GM19240 (cell line): ENCODE results near the gene KHDRBS2.

Experiments
- DNase-seq: peaks from one replicate; pipeline ENCODE4 v3.0.0; 2011; ENCODE audit warnings: low spot score; ENCODE audit not compliant: insufficient read length

Gene KHDRBS2

GRCh38 chr6:62285612-62286469 lies at the start of gene KHDRBS2:
KHDRBS2 (minus strand) TSS chr6:62286225.
- peak; percentile 48 for DNase-seq

GRCh38 chr6:62328607-62329006 lies 42.6 kb upstream of the KHDRBS2 start:
- no peak for DNase-seq

- DNase-seq, result no peak
These were observed 38.8 kb upstream of the KHDRBS2 start for GRCh38 chr6:62324834-62325233.

DNA sequence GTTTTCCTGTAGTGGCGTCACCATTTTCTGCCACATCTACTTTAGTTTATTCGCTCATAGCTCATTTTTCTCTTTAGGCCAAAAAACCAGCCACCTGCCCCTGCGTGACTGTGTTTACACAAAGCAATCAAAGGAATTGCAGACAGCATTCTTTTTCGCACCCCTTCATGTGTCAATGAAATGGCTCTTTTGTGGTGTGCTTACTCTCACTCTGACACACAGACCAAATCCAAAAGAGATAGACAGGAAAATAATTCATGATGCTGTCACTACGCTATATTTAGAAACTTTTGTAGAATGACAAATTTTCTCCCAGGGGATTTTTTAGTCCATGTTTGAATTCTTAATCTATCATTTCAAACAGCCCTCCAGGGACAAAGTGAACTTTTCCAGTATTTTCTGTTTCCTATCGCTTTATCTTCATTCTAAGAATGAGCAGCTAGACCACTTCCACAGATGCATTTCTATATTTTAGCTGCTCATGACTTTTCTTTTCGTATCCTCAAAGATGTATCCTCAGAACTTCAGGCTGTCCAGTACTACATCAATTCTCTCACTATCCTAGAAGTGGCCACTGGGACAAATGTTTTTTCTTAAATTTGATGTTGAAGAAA lies 37.9 kb upstream of the KHDRBS2 start:
- no peak for DNase-seq

DNA sequence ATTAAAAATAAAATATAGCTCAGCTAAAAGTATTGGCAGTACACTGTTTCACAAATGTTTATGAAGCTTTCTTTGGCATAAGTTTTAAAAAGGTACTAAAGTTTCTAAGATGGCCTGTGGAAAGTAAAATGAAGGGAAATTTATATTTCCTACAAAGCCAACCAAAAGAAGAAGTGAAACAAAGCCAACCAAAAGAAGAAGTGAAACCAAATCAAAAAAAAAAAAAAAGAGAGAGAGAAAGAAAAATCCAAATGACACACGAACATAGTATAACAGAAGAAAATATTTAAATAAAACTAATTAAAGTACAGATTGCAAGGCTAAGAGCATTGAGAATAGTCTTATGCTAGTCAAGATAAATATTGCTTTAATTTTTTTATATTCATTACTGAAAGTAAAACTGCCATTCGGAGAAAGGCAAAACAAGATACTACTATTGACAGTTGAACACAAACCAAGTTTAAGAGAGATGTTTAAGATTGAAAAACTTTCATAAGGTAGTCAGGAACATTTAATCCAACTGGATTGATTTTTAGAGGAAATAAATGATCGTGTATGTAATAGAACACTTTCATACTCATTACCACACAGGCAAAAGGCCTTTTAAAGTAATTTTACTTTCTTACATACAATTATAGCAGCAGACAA lies 12.8 kb upstream of the KHDRBS2 start:
- peak; percentile 2 for DNase-seq

DNA sequence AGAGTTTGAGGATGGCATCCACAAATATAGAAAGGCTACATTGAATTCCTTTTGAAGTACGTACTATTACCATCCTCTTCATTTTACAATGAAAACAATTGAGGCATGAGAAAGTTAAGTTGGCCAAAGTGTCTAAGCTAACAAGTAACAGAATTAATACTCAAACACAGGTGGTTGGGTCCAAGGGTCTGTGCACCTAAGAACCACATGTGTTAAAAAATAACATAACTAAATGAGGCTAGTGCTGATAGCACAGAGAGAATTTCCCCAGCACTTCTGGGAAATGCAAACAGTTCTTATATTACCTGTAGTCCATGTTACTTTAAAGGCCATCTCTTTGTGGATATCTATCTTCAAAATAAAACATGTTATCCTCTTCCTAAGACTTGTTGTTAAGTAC lies 10.5 kb upstream of the KHDRBS2 start:
- DNase-seq, result no peak

- no peak for DNase-seq
These were observed 2.9 kb upstream of the KHDRBS2 start for GRCh38 chr6:62288974-62289373.

GRCh38 chr6:62288562-62288961 lies 2.5 kb upstream of the KHDRBS2 start:
- no peak for DNase-seq

GRCh38 chr6:62286470-62286843 lies 432 bp upstream of the KHDRBS2 start:
- no peak for DNase-seq

GRCh38 chr6:62284725-62285124 lies 1.3 kb downstream of the KHDRBS2 start:
- no peak for DNase-seq

GRCh38 chr6:62283796-62284411 lies 2.1 kb downstream of the KHDRBS2 start:
- DNase-seq, result no peak

GRCh38 chr6:62283365-62283764 lies 2.7 kb downstream of the KHDRBS2 start:
- DNase-seq, result no peak

- no peak for DNase-seq
These were observed 5.9 kb downstream of the KHDRBS2 start for GRCh38 chr6:62280099-62280498.

DNA sequence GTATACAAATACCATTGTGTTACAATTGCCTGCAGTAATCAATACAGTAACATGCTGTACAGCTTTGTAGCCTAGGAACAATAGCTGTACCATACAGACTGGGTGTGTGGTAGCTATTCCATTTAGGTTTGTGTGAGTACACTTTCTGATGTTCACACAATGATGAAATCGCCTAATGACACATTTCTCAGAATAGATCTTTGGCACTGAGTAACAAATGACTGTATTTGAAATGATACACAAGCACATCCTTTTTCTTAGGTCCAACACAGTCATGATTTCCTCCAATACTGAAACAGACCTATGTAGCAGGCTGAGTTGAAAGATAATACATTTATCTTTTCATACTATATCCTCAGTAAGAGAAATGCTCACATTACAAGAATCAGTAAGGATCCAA lies 13.9 kb downstream of the KHDRBS2 start:
- DNase-seq, result no peak

DNA sequence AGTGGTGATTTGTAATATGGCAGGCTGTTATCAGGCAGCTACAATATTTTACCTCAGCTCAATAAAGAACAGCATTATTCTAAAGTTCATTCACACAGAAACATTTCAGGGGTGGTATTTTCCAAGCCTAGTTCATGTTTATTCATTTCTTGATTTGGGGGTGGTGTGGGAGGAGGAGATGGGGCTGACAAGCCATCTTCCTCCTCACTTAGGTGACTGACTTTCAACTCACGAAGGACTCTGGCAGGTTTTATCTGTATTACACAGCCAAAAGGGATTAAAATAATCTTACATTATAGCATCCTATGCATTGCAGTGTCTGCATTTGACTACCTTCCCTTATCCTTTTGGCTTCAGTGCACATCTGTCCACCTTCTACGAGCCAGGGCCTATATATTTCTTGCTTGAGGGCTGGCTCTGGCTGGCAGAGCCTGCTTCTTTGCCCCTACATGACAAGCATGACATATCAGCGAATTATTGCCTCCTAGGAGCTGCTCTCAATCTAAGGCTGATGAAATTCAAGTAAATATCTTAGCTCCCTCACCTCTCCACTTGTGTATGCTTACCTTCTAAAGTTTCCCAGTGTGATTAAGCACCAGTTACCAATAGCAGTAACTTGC lies 20.0 kb downstream of the KHDRBS2 start:
- no peak for DNase-seq

GRCh38 chr6:62262283-62262682 lies 23.7 kb downstream of the KHDRBS2 start:
- no peak for DNase-seq

DNA sequence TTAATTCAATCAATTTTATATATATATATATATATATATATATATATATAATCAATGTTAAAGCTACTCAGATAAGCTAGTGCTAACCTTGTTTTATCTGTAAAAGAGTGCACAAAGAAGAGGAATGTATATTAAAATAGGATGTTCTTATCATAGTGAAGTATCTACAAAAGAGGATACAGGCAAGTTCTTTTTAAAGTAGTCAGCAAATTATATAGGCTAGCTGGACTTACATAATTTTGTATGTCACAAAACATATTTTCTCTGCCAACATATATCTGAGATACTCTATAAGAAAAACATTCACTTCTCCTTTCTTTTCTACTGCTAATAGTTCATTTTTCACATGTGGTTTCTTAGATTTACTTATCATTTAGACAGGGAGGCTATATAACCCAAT lies 39.9 kb downstream of the KHDRBS2 start:
- DNase-seq, result no peak

- DNase-seq, result no peak
These were observed 49.2 kb downstream of the KHDRBS2 start for GRCh38 chr6:62236784-62237183.

DNA sequence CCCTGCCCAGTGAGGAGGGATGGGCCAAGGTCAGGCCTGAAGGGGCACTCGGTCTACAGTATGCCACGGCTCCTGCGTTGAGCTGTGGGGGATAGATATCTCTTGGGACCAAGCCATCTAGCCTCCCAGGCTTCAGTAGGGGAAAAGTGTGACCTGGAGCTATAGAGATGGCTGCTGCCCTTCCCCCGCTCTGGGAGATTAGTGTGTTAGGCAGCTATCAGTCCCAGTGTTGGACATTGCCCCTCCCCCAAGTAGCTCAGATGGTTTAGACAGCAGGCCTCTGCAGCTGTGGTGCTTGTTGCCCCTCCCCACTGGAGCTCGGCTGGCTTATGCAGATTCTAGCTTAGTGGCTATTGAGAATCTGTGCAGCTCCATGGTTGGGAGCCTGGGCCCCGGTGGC lies 56.8 kb downstream of the KHDRBS2 start:
- DNase-seq, result no peak

DNA sequence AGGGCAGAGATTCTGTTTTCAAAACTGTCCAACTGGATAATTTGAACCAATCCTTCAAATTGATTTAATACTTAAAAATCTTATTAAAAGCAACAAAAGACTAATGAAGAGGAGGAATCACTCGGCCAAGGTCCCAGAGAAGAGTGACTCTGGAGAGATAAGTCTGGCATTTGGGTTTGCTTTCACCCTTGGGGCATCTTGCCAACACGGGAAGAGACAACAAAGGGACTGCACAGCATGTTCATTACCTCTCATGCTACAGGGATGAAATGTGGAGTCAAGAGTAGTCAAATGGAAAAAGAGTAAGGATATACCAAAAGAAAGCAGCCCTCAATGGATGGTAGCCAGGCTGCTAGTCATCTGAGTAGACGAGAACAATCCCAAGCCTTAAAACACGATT lies 68.2 kb downstream of the KHDRBS2 start:
- no peak for DNase-seq

DNA sequence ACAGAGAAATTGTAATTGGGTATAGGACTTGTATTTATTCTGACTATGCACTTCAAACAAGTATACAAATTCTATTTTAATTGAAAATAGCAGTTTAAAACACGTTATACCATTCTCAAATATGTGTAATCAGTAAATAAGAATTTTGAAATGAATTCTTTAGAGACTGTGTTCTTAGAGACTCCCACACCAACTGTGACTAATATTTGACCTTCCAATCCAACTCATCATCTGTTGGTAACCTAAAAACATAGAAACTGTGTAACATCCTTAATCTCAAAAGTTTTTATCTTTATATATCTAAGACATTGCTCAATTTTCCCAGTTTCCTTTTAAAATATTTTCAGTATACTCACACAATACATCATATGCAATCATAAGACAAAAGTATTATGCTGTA lies 83.9 kb downstream of the KHDRBS2 start:
- DNase-seq, result no peak

- no peak for DNase-seq
These were observed 93.4 kb downstream of the KHDRBS2 start for GRCh38 chr6:62192593-62192992.
